HG03575 (cell line): ENCODE measurements around the gene PNLIPRP3.

Source experiments
- ATAC-seq: cut with Tn5 transposase; IDR thresholded peaks from one replicate; pipeline ENCODE4 v1.9.1; 2021; ENCODE audit not compliant: unreplicated experiment, insufficient number of reproducible peaks, low FRiP score; ENCODE audit errors: extremely low read depth

PNLIPRP3 gene

GRCh38 chr10:116440330-116441030, 12.8 kb downstream of the PNLIPRP3 start:
- ATAC-seq: no peak

DNA sequence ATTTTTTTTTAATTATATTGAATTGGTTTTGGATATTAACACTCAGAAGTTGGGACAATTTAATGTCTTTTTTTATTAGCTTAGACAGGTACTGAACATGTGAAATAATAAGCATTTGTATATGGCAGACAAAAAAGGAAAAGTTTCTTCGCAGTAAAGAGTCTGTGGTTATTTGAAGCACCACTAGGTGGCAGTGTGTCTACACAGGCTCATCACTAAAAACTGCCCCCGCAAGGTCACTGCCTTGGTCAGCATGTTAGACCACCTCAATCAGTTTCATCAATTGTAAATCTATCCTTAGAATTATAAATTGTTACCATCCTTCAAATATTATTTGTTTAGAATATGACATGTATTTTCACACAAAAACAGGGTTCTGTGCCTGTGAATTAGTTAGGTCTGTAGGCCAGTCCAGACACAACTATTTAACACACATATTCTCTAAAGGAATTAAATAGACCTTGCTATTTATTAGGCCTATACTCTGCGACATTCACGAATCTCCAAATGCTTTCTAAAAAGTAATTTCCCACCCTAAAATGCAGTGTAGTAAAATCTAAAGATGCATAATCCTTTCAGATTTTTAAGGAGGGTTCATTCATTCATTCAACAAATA, 17.0 kb downstream of the PNLIPRP3 start:
- ATAC-seq: peak; percentile 89

DNA sequence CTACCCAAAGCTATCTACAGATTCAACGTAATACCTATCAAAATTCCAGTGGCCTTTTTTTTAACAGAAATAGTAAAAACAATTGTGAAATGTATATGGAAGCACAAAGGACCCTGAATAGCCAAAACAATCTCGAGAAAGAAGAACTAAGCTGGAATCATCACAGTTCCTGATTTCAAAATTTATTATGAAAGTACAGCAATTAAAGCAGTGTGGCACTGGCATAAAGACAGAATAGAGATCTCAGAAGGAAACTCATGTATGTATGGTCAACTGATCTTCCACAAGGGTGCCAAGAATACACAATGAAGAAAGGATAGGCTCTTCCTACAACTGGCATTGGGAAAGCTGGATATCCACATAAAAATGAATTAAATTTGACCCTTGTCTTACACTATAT, 23.2 kb downstream of the PNLIPRP3 start:
- no peak for ATAC-seq

DNA sequence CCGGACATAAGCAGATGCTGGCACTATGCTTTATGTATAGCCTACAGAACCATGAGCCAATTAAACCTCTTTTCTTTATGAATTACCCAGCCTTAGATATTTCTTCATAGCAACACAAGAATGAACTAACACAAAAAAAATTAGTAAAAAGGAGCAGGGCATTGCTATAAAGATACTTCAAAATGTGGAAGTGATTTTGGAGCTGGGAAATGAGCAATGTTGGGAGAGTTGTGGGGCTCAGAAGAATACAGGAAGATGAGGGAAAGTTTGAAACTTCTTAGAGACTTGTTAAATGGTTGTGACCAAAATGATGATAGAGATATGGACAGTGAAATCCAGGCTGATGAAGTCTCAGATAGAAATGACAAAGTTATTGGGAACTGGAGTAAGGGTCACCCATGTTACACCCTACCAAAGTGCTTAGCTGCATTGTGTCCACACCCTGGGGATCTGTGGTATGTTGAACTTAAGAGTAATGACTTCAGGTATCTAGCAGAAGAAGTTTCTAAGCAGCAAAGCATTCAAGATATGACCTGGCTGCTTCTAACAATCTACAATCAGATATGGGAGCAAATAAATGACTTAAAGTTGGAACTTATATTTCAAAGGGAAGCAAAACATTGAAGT, 24.2 kb downstream of the PNLIPRP3 start:
- no peak for ATAC-seq

DNA sequence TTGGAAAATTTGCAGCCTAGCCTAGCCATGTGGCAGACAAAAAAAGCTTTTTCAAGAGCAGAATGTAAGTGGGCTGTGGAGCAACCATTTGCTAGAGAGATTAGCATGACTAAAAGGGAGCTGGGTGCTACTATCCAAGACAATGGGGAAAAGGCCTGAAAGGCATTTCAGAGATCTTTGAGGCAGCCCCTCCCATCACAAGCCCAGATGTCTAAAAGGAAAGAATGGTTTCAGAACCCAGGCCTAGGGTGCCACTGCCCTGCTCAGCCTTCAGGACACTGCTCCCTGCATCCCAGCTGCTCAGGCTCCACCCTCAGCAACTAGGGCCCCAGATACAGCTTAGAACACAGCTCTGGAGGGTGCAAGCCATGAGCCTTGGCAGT, 24.7 kb downstream of the PNLIPRP3 start:
- no peak for ATAC-seq

GRCh38 chr10:116457488-116457887, 29.8 kb downstream of the PNLIPRP3 start:
- ATAC-seq: no peak

DNA sequence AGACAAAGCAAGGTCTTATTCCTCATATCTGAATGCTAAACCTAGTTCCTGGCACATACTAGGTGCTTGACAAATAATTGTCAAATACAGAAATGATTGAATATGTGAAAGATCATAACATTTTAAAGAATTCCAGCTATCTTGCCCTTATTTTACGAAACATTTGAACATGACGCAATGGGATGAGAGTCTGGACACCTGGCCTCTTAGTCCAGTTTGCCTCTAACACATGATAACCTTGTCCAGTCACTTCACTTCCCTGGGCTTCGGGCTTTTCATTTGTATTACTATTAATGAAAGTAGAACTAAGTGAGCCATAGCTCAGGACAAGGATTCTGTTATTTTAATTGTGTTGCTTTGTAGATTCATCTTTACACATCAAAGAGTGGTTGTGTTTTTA, 32.6 kb downstream of the PNLIPRP3 start:
- ATAC-seq: no peak

- no peak for ATAC-seq
Observed at GRCh38 chr10:116461680-116462079, 34.0 kb downstream of the PNLIPRP3 start.

DNA sequence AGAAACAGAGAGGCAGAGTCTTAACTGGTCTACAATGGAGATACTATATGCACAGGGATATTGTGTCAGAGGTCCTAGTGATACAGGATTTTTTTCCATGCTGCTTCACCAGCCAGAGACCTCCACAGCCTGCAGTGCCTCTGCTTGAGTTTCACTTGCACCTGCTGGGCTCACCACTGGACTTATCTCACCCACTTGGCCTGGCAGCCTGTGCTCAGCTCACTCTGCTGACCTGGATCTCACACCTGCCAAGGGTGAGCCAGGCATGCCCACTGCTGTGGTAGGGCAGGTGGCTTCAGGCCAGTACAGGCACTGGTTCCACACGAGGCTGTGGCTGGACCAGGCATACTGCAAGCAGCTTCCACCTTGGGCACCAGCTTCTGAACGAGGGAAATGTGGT, 36.6 kb downstream of the PNLIPRP3 start:
- no peak for ATAC-seq

- ATAC-seq: no peak
Observed at GRCh38 chr10:116465546-116465945, 37.9 kb downstream of the PNLIPRP3 start.

DNA sequence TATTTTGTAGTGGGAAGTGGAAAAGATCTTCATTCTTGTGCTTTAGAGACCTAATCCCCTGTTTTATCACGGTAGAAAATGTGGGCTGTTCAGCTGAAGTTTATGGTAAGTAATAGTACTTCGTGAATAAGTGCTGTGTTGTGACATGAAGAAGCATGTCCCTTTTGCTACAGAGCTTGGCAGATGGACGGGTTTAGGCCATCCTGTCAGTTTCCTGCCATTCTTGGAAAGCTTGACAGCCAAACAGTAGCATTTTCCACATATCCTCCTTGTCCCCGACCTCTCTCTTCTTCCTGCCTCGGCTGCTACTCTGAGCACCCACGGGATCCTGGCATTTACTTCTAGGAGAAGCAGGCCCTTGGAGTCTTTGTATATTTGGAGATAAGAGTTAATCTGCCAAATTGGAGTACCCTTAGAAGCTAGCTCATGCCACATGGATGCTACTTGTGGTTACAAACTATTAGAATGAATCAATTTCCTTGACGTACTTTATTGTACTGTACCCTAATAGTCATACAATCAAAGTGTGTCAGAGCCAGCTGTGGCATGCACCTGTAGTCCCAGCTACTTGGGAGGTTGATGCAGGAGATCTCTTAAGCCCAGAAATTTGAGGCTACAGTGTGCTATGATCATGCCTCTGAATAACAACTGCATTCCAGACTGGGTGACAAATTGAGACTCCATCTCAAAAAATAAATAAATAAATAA, 39.2 kb downstream of the PNLIPRP3 start:
- no peak for ATAC-seq

GRCh38 chr10:116469437-116469836, 41.8 kb downstream of the PNLIPRP3 start:
- no peak for ATAC-seq

DNA sequence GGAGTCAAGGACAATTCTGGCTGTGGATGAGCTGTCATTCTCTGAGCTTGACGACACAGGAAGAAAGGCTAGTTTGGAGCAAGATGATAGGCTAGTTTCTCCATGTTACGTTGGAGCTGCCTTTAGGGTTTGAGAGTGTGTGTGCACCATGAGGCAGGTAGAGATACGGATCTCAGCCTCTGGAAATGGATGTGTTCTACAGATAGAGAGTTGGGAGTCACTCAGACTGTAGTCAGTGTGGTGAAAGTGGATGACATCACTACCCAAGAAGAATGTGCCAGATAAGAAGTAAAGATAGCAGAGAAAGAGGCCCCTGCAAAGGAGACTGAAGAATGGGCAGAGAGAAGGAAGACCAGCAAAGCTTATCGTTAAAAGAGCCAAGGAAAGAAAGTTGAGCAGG, 42.4 kb downstream of the PNLIPRP3 start:
- no peak for ATAC-seq

DNA sequence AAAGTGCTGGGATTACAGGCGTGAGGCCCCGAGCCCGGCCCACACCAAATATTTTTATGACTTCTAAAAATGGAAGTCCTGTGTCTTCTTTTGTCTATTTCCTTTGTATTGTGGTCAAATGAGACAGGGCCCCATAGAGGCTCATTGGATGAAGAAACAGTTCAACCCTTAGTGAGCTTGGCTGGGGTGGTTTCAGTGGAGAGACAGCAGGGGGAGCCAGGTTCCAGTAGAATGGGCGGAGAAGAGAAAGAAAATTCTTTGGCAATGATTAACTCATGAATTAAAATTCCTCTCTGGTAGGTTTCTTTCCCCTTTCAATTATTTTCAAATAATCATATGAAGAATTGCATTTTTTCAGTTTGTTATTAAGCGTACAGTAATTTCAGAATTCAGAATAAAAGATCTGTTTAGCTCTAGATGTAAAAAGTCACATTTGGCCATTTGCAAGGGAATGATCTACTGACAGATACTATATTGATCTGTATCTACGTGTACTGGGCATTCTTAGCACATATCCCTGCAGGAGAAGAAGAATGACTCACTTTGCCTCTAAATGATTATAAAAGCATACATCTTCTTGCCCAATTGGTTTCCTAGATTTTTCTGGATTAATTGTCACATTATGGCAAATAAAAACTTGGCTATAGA, 43.2 kb downstream of the PNLIPRP3 start:
- ATAC-seq: no peak

DNA sequence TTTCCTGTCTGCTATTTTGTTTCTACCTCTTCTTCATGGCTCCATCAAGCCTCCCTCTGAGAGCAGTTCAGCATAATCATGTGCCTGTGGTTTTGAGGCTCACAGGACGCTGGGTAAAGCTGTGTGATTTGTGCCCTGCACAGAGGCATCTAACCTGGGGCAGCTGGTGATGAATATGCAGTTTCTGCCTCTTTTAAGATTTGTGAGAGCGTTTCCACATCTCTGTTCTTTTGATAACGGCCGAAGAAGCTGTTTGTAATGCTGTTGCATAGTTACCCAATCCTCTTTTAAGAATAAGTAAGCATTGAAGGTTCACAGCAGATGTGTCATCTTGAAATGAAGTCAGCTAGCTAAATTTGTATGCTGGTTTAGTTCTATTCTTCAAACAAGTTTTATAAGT, 45.2 kb downstream of the PNLIPRP3 start:
- no peak for ATAC-seq

DNA sequence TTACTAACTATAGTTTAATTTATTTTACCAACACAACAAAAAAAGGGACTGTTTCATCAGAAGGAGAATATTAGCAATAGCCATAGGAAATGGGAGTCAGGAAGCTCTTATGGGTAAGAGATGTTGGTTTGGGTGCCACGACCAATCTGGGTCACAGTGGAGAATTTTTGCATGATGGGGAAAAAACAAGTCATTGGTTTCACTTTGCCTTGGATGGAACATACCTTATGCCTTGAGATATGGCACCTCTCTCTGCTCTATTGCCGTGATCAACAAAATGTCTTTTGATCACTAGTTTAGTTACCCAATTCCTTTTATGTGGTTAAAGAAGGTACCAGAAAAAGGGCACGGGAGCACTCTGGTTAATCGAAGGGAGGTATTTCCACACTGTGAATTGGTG, 48.2 kb downstream of the PNLIPRP3 start:
- ATAC-seq: no peak

GRCh38 chr10:116476461-116476860, 48.8 kb downstream of the PNLIPRP3 start:
- ATAC-seq: no peak

GRCh38 chr10:116477986-116478664, 50.5 kb downstream of the PNLIPRP3 start:
- ATAC-seq: no peak
